ENCODE data around the gene MAP3K12.

Gene MAP3K12

DNA sequence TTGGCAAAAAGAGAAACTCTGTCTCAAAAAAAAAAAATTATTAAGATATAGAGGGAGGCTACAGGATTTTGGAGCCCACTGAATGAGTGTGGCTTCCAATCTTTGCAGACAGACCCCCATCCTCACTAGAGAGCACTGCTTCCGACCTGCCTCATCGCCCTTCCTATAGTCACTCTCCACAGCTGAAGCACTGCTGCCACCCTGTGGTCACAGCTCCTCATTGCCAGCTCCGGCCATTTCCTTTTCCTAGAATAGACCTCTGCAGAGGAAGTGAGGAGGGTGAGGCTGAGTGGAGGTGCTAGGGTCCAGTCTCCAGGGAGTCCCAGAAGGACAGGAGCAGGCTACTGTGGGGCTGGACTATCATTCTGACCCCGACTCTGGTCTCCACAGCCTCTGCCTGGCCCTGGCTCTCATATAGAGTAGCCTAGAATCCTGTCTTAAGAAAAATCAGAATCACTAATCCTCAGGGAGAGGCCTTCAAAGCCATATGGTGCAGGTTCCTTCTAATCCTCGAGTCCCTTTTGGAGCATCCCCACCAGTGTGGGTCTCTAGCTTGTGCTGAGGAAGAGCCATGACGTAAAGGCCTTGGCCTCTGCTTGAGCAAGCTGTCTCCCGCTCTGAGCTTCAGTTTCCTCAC lies 9.4 kb upstream of the MAP3K12 start:
- peak; percentile 69 for DNase-seq

DNA sequence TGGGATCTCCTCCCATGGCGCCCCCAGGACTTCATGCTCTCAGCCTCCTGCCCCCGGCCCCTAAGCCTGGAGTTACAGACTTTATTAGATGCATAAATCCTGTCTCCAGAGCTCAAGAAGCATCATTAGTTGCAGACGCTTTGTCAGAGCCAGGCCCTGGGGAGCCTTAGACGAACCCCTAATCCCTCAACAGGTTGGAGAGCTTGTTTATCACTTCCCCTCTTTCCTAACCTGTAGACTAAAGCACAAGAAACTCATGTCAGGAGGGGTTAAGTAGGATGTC lies 8.3 kb upstream of the MAP3K12 start:
- no peak for DNase-seq

DNA sequence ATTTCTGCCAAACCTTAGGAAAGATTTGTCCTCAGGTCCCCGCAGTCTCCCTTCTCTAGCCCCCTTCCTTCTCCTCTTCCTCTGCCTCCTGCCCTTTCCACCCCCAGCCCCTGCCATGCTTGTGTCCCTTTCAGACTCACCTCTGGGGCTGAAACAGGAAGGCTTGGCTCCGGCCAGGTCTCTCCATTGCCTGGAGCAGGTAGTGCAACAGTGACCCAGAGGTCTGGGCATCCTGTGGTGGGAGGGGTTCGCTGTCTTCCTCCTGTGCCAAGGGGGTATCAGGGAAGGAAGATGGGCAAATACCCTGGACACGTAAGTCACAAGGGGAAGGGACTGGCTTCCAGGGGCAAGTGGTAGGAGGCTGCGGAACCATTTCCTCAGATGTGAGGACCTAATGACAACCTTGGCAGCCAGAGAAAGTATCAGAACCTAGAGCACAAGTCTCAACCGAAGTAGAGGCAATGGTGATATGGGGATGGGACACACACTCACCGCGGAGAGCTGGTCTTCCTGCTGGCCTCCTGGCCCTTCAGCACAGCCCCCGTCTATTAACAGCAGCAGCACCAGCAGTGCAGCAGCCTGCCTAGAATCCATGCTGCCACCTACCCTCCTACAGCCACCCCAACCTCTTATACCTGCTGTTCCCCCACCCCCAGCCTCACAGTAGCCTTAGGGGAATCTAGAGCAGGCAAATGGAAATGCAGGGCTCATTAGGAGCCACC lies 7.8 kb upstream of the MAP3K12 start, which contains the start of gene NPFF:
Gene NPFF, minus strand, starts transcription at position 604 of the 722 bp plus-strand sequence. Its CDS starts 10 bp downstream, at position 594.
- DNase-seq = no peak

GRCh38 chr12:53506450-53506785 lies 7.2 kb upstream of the MAP3K12 start:
- DNase-seq = no peak

GRCh38 chr12:53505555-53506449 lies 6.5 kb upstream of the MAP3K12 start:
- no peak for DNase-seq

GRCh38 chr12:53505086-53505485 lies 5.8 kb upstream of the MAP3K12 start:
- DNase-seq = no peak

DNA sequence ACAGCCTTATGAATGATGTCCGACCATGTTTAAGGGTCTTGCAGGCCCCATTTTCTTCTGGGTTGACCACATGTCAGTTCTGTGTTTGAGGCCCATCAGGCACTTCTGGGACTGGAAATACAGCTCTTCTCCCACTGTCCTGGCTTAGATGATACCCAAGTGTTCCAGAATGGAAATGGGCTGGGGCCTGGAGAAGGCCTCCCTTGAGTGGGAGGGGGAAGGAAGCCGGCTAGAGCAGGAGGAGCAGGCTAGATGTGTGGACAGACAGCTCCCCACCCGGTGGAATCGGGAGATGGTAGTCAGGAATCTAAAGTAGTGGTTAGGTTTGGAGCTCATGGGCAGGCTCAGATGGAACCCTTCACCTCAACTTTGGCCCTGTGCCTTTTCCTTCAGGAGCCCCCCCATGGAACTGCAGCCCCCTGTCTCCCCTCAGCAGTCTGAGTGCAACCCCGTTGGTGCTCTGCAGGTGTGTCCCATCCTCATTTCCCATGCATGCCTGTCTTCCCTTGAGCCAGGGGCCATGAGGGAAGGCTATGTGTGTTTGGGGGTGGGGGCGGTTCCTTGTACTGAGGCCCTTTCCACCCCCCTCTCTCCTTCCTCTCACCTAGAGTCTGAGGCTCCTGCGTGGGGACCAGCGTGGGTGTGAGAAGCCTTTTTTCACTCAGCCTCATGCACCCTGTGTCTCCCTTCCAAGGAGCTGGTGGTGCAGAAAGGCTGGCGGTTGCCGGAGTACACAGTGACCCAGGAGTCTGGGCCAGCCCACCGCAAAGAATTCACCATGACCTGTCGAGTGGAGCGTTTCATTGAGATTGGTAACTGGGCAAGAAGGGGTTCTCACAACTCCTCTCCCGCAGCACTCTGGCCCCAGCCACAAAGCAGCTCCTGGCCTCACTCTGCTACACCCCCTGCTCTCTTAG lies 5.0 kb upstream of the MAP3K12 start:
- DNase-seq = no peak

DNA sequence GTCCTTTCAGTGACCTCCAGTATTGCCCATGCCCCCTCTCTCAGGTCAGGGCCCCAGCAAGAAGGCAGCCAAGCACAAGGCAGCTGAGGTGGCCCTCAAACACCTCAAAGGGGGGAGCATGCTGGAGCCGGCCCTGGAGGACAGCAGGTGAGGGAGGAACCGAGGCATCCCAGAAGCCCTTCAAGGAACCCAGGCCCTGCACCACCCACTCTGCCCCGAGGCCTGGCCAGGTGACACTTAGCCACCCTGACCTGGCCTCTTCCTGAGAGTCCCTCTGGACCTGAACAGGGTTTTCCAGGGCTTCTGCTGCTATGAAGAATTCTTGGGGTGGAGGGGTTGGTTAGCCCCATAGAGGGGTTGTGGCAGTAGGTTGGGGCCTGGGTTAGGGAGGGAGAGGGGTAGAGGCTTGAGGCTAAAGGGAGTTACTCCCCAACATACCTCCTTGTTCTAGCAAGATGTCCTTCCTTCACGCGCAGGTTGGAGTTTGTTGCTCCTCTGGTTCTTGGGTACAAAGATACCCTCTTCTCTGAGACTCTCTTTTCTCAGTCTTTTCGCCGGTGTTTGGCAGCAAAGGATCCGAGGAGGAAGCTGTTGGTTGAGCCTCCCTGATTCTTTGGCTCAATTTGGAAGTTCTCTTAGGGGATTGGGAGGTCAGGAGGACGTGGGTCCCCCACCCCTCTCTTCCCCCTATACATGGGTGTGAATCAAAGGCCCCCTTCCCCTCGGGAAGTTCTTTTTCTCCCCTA lies 3.9 kb upstream of the MAP3K12 start:
- DNase-seq = no peak

DNA sequence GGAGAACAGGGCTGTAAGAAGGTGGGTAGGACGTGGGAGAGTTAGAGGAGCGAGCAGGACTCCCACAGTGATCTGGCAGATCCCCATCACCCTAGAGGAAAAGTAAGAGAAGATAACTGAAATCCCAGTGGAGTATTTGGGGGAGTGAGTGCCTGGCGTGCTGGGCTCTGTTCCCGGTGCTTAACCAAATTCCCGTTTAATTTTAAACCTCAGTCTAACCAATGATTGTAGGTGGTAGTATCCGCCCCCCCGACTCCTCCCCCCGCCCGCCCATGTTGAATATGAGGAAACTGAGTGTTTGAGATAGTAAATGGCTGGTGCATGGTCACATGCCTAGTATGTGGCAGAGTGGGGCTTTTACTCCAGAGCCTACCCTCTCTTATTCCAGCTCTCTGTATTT lies 3.1 kb upstream of the MAP3K12 start:
- no peak for DNase-seq

DNA sequence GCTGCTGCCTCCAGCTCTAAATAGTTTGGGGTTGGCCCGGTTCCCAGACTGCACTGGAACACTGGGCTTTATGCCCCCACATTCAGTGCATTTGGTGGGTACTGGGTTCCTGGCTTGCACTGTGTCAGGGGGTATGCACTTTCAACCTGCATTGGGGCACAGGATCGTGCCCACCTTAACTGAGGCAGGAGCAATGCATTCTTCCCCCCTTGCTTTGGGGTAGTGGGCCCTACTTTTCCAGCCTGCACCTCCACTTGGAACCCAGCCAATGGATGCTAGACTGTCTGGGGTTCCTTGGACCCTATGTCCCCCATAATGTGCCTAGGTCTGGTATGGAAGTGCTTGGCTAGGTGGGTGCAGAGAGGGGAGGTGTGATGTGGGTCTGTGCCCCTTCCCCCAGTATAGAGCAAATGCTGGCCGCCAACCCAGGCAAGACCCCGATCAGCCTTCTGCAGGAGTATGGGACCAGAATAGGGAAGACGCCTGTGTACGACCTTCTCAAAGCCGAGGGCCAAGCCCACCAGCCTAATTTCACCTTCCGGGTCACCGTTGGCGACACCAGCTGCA lies 2.4 kb upstream of the MAP3K12 start:
- no peak for DNase-seq

DNA sequence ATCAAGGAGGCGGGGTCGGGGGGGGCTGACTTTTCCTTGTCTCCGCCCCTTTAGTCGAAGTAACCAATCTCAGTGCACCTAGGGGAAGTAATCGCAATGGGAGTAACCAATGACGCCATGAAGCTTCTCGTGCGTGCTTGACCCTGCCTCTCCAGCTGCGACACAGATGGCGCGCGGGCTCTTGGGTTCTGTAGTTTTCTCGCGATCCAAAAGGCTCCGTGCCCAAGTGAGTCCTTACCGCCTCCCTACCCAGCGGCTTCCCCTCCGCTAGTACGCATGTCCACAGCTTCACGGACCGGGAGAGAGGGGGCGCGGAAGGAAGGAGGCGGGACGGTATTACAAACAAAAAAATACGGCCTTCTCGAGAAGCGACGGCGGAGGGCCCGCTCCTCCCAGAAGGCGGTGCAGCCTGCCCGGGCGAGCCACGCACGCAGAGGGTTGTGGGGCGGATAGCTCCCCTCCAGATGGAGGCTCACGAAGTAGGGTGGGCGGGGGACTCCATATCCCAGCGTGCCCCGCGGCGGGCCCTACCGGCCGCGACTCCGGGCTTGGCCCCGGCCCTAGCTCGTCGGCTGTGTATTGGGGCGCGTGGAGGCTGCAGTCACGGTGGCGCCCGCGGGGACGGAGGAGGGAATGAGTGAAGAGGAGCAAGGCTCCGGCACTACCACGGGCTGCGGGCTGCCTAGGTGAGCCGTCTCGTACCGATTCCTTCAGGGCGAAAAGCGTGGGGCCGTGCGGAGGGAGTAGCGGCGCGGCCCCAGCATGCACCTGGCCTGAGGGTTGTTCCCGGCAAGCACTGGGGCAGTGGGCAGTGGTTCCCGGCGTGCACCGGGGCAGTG lies 1.7 kb upstream of the MAP3K12 start, which contains the start of gene TARBP2:
Gene TARBP2, plus strand, starts transcription at position 508 of the 839 bp plus-strand sequence. Its CDS starts 126 bp downstream, at position 634.
- peak; percentile 99 for DNase-seq

GRCh38 chr12:53500142-53500775 lies 1.0 kb upstream of the MAP3K12 start:
- no peak for DNase-seq

- DNase-seq = no peak
These were observed 1.0 kb downstream of the MAP3K12 start for GRCh38 chr12:53498235-53498630.

GRCh38 chr12:53497461-53497860 lies 1.8 kb downstream of the MAP3K12 start:
- DNase-seq = no peak

GRCh38 chr12:53496752-53497032 lies 2.6 kb downstream of the MAP3K12 start:
- DNase-seq = no peak

- DNase-seq = no peak
These were observed 3.1 kb downstream of the MAP3K12 start for GRCh38 chr12:53495903-53496751.

DNA sequence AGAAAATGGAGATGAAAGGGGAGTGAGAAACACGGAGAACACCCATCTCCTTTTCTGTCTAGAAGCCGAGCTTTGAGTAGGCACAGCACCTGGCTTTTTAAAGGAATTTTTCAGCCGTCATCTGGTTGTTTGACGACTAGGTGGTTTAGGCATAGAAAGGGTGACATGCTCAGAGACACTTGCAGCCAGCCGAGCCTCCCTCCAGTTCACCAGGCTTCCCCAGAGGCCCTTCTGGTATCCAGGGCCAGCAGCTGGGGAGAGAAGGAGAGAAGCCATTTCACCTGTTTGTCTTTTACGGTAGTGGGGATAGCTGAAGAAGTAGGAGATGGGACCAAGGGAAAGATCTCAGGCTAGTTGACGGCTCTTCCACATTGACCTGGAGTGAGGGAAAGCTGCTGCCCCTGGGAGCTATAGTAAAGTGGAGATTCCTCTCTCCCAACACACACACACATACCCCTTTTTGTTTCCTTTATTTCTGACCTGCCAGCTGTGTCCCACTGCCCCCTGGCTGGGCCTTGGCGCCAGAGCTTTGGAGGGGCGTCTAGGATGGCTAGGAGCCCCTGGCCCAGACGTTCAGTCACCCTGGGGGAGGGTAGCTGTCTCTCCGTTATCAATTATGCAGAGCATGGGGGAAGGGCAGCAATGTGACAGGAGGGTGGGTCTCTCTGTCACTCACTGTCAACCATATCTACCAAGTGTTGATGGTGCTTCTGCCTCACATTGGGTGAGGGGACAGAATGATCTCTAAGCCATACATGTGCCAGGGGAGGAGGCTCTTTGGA lies 5.5 kb downstream of the MAP3K12 start:
- DNase-seq = no peak

DNA sequence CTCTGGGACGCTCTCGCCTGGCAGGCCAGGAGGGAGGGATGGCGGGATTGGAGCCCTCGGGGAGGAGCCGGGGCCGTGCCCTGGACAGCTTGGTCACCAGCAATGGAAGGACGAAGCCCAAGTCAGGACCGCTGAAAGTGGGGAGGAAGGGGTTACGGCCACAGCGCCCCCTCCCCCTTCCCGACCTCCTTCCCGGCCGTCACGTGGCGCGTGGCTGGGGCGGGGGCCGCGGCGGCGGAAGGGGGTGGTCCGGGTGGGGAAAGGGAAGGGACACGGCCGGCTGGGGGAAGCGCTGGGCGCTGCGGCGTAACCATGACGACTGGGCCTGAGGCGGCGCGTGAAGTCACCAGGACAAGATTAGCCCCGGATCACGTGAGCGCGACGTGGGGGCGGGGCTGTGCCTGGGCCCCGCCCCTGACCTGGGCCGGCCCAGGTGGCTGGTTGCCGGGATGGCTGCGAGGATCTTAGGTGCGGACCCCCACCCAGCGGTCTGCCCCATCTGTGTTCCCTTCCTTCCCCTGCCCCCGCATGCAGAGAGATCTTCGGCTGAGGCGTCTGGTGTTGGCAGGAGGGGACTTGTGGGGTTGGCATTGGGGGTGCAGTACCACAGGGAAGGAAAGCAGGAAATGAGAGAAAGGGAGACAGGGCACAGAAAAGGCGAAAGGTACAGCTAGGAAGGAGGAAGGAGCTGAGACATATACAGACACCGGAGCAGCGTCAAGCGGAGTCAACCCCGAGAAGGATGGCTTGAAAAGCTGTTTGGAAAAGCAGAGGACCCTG lies 6.2 kb downstream of the MAP3K12 start:
- peak; percentile 70 for DNase-seq
